Progenitor cell of endocrine pancreas (in vitro differentiated cells): ENCODE measurements around the gene RGS3. TPM values are rescaled to one million over a fixed set of nuclear protein-coding genes. Genes with fewer than 3 reads are reported as not detected.
A peak's percentile ranks its signal among the peaks of the same experiment; 100 is the strongest.

Experiments used
- DNase-seq: peaks from one replicate; pipeline ENCODE4 v3.0.0; 2021; ENCODE audit warnings: low spot score; ENCODE audit not compliant: unreplicated experiment
- H3K27ac Mint-ChIP-seq: 2 replicates; pipeline ENCODE4 v1.8.0; 2021; ENCODE audit warnings: mild to moderate bottlenecking, moderate library complexity, mixed read lengths
- H3K27me3 Mint-ChIP-seq: 2 replicates; pipeline ENCODE4 v1.8.0; 2021; ENCODE audit warnings: mixed read lengths
- H3K36me3 Mint-ChIP-seq: 2 replicates; pipeline ENCODE4 v1.8.0; 2022; ENCODE audit warnings: mixed read lengths; ENCODE audit not compliant: insufficient read depth
- H3K4me1 Mint-ChIP-seq: 2 replicates; pipeline ENCODE4 v1.8.0; 2021; ENCODE audit warnings: low read depth, mixed read lengths
- H3K4me3 Mint-ChIP-seq: 2 replicates; pipeline ENCODE4 v1.8.0; 2021; ENCODE audit warnings: low read depth, mild to moderate bottlenecking, moderate library complexity, mixed read lengths
- H3K9me3 Mint-ChIP-seq: 2 replicates; pipeline ENCODE4 v1.8.0; 2021; ENCODE audit warnings: low read depth, mixed read lengths
- total RNA-seq: library from RNA; stranded (reverse); gene quantifications from 2 replicates; pipeline ENCODE4 v1.2.1, GENCODE V29; 2021
- TF ChIP-seq, protein P1 (sequence below): fragments of 200-600 bp; sonication (generic); IDR thresholded peaks from one replicate; pipeline ENCODE4 v1.5.0; 2021; ENCODE audit warnings: antibody characterized with exemption, mild to moderate bottlenecking; ENCODE audit not compliant: unreplicated experiment

Gene RGS3
- total RNA-seq, 1 donor from 2014 or later: 39.3 TPM

DNA sequence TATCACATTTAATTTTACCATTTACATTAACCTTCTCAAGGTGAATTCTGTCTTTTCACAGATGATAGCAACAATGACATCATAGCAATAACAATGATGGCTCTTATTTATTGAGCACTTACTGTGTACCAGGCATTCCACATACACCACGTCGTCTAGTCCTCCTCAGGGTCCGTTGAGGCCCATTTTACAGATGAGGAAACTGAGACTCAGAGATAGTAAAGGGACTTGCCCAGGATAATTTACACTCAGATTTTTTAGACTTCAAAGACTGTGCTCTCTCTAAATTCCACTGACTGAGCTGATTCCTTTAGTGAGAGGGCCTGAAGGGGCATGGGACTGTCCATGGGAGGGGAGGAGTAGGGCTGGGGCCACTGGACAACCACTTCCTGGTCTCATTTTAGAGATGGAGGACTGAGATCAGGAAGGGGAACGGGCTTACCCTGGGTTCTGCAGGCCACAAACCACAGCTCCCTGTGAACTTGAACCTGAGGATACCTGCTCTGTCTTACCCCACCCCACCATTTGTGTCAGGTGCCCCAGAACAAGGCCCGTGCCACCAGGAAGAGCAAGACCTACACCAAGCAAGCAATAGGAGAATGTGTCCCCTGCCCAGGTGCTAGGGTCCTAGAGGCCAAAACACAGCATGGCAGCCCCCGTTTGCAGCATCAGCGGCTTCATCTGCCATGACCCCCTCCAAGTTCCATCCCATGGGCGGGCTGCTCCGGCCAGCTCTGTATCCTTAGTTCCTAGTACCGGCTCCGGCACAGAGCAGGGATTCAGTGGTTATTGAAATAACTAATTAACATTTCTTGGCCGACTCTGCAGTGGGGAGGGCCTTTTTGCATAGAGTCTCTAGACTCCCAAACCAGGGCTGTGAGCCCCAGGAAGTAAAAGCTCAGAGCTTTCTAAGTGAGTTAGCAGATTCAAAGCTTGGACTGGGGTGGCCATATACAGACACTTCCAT, 96.6 kb downstream of the RGS3 start:
- no peak for DNase-seq
- TF ChIP-seq, protein P1, sequence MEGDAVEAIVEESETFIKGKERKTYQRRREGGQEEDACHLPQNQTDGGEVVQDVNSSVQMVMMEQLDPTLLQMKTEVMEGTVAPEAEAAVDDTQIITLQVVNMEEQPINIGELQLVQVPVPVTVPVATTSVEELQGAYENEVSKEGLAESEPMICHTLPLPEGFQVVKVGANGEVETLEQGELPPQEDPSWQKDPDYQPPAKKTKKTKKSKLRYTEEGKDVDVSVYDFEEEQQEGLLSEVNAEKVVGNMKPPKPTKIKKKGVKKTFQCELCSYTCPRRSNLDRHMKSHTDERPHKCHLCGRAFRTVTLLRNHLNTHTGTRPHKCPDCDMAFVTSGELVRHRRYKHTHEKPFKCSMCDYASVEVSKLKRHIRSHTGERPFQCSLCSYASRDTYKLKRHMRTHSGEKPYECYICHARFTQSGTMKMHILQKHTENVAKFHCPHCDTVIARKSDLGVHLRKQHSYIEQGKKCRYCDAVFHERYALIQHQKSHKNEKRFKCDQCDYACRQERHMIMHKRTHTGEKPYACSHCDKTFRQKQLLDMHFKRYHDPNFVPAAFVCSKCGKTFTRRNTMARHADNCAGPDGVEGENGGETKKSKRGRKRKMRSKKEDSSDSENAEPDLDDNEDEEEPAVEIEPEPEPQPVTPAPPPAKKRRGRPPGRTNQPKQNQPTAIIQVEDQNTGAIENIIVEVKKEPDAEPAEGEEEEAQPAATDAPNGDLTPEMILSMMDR: no peak
- H3K27ac Mint-ChIP-seq: no peak overlapping the region

DNA sequence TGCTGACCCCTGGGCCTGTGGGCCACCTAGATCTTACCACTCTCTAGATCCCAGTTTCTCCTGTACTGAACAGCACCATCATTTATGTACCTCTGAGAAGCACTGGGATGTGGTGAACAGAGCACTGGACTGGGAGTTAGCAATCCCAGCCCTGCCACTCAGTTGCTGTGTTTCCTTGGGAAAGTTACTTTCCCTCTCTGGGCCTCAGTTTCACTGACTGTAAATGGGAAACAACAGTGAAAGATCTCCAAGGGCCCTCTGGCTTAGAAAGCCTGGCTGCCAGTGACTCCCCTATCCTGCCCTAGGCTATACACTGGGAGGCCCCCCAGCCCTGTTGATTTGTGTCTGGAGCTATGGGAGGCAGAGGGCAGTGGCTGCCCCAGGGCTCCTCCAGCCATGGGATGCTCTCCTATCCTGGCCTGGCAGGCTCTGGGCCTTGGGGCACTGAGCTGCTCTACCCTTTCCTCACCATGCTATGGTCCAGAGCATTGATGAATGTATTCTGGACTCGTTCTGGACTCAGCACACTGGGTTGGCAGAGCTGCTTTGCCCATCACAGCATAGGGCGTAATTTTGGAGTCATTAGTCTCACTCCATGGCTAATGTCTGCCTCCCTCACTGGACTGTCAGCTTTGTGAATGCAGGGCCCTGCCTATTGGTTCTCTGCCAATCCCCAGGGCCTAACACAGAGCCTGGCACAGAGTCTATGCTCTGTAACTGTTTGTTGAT, 99.3 kb downstream of the RGS3 start:
- DNase-seq: no peak
- Mint-ChIP-seq H3K4me3 (no peak overlapping the region), H3K4me1 (peaks cover 12% of the 10 kb centered on the region), H3K36me3 (no peaks in the 10 kb centered on the region), H3K27ac (no peak overlapping the region), H3K27me3 (peaks cover 8% of the 10 kb centered on the region), H3K9me3 (no peaks in the 10 kb centered on the region)
- TF ChIP-seq, protein P1: no peak

More for the DNA sequence above, 96.6 kb downstream of the RGS3 start:
- Mint-ChIP-seq H3K9me3 (no peaks in the 10 kb centered on the region), H3K4me3 (no peak overlapping the region), H3K4me1 (peaks cover 5% of the 10 kb centered on the region), H3K27me3 (peaks cover 8% of the 10 kb centered on the region), H3K36me3 (no peaks in the 10 kb centered on the region)

DNA sequence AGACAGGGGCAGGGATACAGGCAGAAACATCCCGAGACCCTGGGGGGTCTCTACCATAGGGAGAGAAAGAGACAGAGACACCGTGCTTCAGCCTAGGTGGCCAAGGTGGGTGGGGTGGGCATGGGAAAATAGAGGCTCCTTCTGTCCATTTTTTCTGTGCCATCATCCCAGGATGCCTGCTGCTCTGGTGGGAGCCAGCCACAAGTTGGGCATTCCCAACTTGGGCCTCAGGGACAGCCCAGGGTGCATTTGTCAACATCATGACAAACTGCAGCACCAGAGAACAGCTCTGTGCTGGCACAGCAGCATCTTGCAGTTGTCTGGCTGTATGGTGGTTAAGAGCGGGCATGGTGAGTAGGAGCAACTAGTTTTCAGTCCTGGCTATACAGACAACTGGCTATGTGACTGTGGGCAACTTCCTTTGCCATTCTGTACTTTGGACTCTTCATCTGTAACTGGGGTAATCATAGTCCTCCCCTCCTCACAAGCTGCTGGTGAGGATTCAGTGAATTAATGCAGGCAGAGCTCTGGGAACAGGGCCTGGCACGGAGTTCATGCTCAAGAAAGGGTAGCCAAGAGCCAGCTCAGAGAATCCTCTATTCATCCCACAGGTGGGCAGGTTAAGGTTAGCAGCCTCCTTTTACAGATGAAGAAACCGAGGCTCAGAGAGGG, 100.4 kb downstream of the RGS3 start:
- Mint-ChIP-seq H3K27me3 (peaks cover 8% of the 10 kb centered on the region), H3K27ac (no peak overlapping the region), H3K4me1 (peaks cover 12% of the 10 kb centered on the region), H3K9me3 (no peaks in the 10 kb centered on the region), H3K4me3 (no peak overlapping the region), H3K36me3 (no peaks in the 10 kb centered on the region)
- TF ChIP-seq, protein P1: no peak
- DNase-seq: no peak

DNA sequence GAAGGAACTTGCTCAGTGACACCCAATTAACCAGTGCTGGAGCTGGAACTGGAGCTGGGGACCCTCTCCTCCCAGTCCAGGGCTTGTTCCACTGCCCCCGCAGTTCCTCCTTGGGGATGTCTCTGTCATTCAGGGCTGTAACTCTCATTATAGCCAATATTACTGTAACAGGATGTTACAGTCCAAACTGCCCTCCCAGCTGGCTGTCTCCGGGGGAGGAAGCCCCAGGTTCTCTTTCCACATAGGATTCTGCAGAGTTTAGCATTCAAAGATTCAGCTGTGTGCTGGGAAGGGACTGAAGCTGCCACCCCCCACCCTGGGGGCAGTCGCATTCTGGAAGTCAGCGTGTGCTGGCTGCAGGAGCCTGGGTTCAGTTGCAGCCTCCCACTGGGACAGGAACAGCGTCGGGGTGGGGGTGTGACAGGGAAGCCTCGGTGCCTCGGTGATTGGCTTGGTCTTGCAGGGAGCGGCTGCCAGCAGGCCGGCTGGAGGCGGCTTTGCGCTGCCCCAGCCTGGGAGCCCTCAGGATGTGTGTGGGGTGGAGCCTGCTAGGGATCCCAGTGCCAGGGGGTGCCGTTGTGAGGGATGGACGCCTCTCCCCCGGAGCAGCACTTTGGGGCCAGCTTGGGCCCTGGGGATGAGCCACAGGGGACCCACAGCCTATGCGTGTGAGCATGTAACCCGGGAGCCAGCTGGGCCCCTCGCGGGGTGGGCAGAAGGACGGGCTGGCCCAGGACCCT, 101.1 kb downstream of the RGS3 start:
- Mint-ChIP-seq H3K27me3 (peaks cover 8% of the 10 kb centered on the region), H3K9me3 (no peaks in the 10 kb centered on the region), H3K4me1 (peaks cover 12% of the 10 kb centered on the region), H3K36me3 (no peaks in the 10 kb centered on the region), H3K27ac (peak overlapping the region; percentile 63), H3K4me3 (peak overlapping the region; percentile 48)
- DNase-seq: no peak
- TF ChIP-seq, protein P1: no peak
